ENCODE measurements around the gene BRD9. TPM values are rescaled to one million over a fixed set of nuclear protein-coding genes. Genes with fewer than 3 reads are reported as not detected.

Gene BRD9
- total and polyA plus RNA-seq, 2 of the 13 experiments (the other 11 are each of a cell fraction or from before 2014, with no cell fraction given): 5.2 to 22.9 TPM

DNA sequence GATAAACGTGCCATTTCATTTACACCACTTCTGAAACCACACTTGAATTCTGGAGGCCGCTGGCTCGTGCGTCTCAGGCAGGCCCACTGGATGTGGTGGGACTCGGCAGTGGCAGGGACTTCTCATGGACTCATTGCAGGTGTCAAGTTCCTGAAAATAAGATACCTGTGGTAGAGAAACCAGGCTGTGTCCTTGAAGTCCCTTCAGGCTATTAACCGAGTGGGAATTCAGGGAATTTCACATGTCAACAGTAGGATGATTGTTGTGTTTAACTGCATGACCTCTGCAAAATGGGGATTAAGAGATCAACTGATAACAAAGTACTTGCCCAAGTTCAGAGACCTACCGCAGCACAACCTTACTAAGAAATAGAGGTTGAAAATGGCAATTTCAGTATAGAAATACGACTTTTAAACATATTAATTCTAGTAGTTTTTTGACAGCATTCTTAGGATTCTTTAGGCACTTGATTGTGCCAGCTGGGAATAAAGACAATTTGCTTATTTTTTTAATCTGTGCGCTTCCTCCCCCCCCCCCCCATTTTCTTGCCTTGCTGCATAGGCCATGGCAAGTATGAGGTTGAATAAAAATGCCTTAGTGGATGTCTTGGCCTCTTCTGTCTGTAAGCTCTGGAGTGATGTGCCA is 26.9 kb upstream of the BRD9 start (continued):
- peak; percentile 93 for TF ChIP-seq SOX13 (IDR thresholded peaks at IDR 0.05)
- peak in 1 of 2 experiments; percentile 99; a peak in 2 of 4 replicates for TF ChIP-seq SOX13 (CRISPR knock-in tag; conservative IDR thresholded peaks at IDR 0.05 in 1 of 2, IDR thresholded peaks at IDR 0.05 in 1 of 2)
- TF ChIP-seq TFDP1 (CRISPR knock-in tag; IDR thresholded peaks at IDR 0.05; ENCODE audit: borderline replicate concordance): 0 out of 2 replicates have a peak, but pooled peaks have one; percentile 26
- TF ChIP-seq ZFP90 (CRISPR knock-in tag; IDR thresholded peaks at IDR 0.05; ENCODE audit: borderline replicate concordance): 0 out of 2 replicates have a peak, but pooled peaks have one; percentile 46
- TF ChIP-seq, protein P1, sequence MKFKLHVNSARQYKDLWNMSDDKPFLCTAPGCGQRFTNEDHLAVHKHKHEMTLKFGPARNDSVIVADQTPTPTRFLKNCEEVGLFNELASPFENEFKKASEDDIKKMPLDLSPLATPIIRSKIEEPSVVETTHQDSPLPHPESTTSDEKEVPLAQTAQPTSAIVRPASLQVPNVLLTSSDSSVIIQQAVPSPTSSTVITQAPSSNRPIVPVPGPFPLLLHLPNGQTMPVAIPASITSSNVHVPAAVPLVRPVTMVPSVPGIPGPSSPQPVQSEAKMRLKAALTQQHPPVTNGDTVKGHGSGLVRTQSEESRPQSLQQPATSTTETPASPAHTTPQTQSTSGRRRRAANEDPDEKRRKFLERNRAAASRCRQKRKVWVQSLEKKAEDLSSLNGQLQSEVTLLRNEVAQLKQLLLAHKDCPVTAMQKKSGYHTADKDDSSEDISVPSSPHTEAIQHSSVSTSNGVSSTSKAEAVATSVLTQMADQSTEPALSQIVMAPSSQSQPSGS (CRISPR knock-in tag; IDR thresholded peaks at IDR 0.05): peak; percentile 80; the same call in 1 of the 2 replicates
- TF ChIP-seq SNAI1 (CRISPR knock-in tag; IDR thresholded peaks at IDR 0.05; ENCODE audit: borderline replicate concordance): no peak
- TF ChIP-seq KLF11 (CRISPR knock-in tag; IDR thresholded peaks at IDR 0.05): no peak
- peak; percentile 95 for TF ChIP-seq HMG20B (CRISPR knock-in tag; conservative IDR thresholded peaks at IDR 0.05)
- no peak for TF ChIP-seq ZKSCAN5 (CRISPR knock-in tag; IDR thresholded peaks at IDR 0.05)
- TF ChIP-seq CREM (IDR thresholded peaks at IDR 0.05): peak; percentile 51
- TF ChIP-seq CREM (CRISPR knock-in tag; IDR thresholded peaks at IDR 0.05): no peak
- peak; percentile 45; the same call in 1 of the 2 replicates for TF ChIP-seq ERF (CRISPR knock-in tag; IDR thresholded peaks at IDR 0.05)
- no peak for TF ChIP-seq HNF1B (CRISPR knock-in tag; IDR thresholded peaks at IDR 0.05)
- peak; percentile 73; the same call in 1 of the 2 replicates for TF ChIP-seq TARDBP (CRISPR knock-in tag; IDR thresholded peaks at IDR 0.05)
- TF ChIP-seq SMARCC2 (IDR thresholded peaks at IDR 0.05): no peak
- 0 out of 2 replicates have a peak, but pooled peaks have one; percentile 34 for TF ChIP-seq ZNF24 (IDR thresholded peaks at IDR 0.05)
- peak; percentile 79 to 96 for TF ChIP-seq NR2F1 (CRISPR knock-in tag; IDR thresholded peaks at IDR 0.05)
- TF ChIP-seq HNF4G (IDR thresholded peaks at IDR 0.05; ENCODE audit: borderline replicate concordance, low read depth, low read length): peak; percentile 14; the same call in 1 of the 2 replicates
- TF ChIP-seq HNF4G (CRISPR knock-in tag; IDR thresholded peaks at IDR 0.05; ENCODE audit: borderline replicate concordance, low read depth): no peak
- peak; percentile 82 for TF ChIP-seq DPF2 (CRISPR knock-in tag; IDR thresholded peaks at IDR 0.05; ENCODE audit: borderline replicate concordance, low read depth)
- TF ChIP-seq ZNF639 (CRISPR knock-in tag; conservative IDR thresholded peaks at IDR 0.05): 0 out of 2 replicates have a peak, but pooled peaks have one; percentile 36
- peak; percentile 65; the same call in 1 of the 2 replicates for TF ChIP-seq ZFP1 (CRISPR knock-in tag; IDR thresholded peaks at IDR 0.05)
- peak; percentile 89; the same call in 1 of the 2 replicates for TF ChIP-seq GATA4 (IDR thresholded peaks at IDR 0.05; ENCODE audit: borderline replicate concordance, low read depth)

Data from HepG2 (cell line).